Omental fat pad (tissue), 4 donors: Measurements from ENCODE around the gene HLTF. TPM values are rescaled to one million over a fixed set of nuclear protein-coding genes. Genes with fewer than 3 reads are reported as not detected.

Source experiments
- ATAC-seq: fragments of 150-250 bp; one replicate; pipeline ENCODE4 v1.9.1; 2016; ENCODE audit warnings: mild to moderate bottlenecking, moderate library complexity; ENCODE audit not compliant: low FRiP score
- DNase-seq: peaks from one replicate; pipeline ENCODE4 v3.0.0-alpha.2; 2019; ENCODE audit warnings: low spot score
- total RNA-seq, 4 donors: library from RNA; depleted of rRNA; stranded (reverse); fragments of >200 nt; gene quantifications; one replicate each; pipeline ENCODE4 v1.1.0, GENCODE V29; 2016
- TF ChIP-seq, protein P1 (sequence below), 3 donors: fragments of 450-650 bp; IDR thresholded peaks; one replicate each; pipeline ENCODE4 v1.5.1; 2016 to 2017; ENCODE audit warnings: antibody characterized with exemption in 3 of 3, mild to moderate bottlenecking in 3 of 3, moderate library complexity in 2 of 3

Gene HLTF
- total RNA-seq, 4 donors from 2014 or later = 10.2 to 20.5 (median 18.3) TPM

DNA sequence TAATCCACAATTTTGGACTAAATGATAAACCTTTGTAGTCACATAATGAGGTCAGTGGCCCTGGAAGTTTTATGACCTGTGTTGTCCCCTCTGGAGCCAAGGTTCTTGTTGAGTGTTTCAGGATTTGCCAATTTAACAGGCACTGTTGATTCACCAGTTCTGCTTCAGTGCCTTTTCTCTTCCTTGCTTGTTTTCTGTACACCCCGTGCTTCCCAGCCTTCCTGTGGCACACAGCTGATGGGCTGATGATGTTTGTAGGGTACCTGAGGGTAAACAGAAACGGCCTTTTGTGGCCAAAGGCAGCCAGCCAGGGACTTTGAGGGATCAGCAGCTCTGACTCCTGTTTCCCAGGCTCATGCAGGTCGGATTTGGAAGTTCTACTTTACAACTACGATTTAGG lies 81.7 kb downstream of the HLTF start:
- ATAC-seq = no peak
- TF ChIP-seq, protein P1, sequence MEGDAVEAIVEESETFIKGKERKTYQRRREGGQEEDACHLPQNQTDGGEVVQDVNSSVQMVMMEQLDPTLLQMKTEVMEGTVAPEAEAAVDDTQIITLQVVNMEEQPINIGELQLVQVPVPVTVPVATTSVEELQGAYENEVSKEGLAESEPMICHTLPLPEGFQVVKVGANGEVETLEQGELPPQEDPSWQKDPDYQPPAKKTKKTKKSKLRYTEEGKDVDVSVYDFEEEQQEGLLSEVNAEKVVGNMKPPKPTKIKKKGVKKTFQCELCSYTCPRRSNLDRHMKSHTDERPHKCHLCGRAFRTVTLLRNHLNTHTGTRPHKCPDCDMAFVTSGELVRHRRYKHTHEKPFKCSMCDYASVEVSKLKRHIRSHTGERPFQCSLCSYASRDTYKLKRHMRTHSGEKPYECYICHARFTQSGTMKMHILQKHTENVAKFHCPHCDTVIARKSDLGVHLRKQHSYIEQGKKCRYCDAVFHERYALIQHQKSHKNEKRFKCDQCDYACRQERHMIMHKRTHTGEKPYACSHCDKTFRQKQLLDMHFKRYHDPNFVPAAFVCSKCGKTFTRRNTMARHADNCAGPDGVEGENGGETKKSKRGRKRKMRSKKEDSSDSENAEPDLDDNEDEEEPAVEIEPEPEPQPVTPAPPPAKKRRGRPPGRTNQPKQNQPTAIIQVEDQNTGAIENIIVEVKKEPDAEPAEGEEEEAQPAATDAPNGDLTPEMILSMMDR (IDR thresholded peaks at IDR 0.05) = no peak
- no peak for DNase-seq

DNA sequence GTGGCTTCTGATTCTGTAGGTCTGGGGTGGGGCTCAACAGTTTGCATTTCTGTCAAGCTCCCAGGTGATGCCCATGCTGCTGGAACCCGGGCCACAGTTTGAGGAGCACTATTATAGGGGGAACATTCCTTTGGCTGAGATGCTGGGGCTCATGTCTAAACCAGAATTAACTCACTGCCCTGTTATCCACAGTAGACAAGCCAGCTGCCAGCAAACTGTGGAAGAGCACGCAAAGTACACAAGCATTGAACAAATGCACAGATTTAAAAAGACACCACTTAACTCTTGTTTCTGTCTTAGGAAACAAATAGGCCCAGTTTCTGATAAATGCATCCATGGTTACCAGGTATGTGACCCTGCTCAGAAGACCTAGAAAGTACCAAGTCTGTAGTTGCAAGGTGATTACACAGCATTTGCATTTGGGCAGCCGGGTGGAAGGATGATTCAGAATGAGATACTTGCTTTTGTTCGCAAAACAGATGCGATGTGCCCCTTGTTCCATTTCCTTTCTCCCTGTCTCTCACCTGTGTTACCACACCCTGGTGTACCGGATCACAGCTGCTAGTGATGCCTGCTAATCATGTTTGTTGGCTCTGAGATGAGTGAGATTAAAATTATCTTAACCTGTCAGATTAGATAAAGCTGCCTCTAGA lies 82.6 kb downstream of the HLTF start:
- no peak for DNase-seq
- ATAC-seq = no peak
- TF ChIP-seq, protein P1 (IDR thresholded peaks at IDR 0.05) = no peak

DNA sequence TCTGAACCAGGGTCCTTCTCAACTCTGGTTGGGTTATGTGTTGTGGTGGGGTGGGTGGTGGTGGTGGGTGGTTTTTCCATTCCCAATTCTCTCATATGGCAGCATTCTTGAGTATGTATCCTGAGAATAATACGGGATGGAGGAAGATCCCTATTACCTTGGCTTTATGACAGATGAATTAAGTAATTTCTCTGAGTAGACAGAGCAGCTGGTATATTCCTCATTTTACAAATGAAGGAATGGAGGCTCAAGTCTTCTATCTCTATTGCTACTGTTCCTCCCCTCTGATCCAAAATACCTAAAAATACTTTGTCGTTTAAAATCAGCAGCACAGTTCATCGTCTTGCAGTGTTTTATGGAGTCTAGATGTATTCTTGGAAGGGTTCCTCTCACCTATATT lies 84.6 kb downstream of the HLTF start:
- no peak for DNase-seq
- TF ChIP-seq, protein P1 (IDR thresholded peaks at IDR 0.05) = no peak
- no peak for ATAC-seq

DNA sequence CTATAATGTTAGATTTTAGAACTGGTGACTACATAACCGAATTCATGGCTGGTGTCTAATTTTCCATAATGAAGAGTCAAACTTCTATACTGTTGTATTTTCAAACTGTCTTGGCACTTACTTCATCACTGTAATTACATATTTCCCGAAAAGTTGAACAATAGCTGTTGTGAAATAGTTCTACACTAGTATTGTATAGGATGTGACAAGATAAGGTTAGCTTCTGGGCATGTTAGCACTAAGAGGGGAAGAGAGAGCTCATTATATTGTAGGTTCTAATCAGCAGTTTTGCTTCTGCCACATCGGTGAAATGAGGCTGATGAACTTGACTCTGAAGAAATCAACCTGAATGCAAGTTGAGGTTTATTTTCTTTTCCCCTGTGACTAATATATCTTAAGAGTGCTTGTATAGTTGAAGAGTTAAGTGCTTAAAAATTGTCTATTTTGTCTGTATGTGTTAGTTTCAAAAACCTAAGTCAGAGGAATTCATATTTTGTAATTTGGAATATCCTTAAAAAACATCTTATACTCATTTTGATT lies 86.1 kb downstream of the HLTF start:
- DNase-seq (no peak), ATAC-seq (no peak)
- TF ChIP-seq, protein P1 (IDR thresholded peaks at IDR 0.05) = no peak

DNA sequence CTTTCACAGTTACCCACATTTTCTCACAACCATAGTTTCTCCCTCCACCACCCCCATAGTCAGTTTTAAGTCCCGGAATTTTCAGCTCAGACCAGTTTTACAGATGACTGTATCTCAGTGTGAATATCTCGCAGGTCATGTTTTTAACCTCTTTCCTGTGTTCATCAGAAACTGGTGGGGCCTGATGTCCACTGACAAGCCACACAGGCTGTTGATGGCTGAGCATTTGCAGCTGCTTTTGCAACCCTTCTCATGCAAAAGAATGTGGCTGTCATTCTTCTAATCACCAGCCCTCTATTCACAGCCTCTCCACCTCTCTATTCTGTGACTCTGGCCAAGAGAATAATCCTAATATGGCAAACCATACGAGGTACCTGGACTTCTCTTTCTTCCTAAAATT lies 86.5 kb downstream of the HLTF start:
- DNase-seq (no peak), ATAC-seq (no peak)
- TF ChIP-seq, protein P1 (IDR thresholded peaks at IDR 0.05) = no peak

DNA sequence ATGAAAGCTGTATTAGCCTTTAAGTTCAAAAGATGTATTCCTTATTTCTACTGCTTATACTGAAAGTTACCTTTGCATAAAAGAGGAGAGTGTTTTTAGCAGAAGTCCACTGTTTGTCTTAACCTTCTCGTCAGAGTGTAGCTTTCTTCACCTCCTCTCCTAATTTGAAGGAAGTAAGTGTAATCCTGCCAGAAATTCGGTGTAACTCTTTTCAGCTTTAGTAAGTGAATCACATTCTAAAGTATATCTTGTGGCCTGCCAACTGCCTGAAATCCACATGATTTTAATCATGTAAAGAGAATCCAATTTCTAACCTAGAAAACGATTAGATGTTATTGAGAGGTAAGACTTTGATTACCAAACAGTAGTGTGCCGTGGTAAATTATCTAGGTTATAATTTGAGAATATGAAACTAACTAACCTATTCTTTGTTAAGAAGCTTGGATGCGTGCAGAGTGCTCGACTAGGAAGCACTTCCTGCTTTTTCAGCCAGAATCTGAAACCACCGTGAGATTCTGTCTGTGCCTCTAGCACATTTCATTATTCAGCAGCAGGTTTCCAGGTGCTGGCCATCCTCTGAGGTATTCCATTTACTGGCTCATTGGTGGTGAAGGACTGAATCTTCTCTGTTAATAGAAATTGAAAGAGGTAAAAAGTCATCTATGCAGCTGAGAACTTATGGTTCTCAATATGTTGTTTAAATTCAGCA lies 87.5 kb downstream of the HLTF start:
- DNase-seq (no peak), ATAC-seq (no peak)
- TF ChIP-seq, protein P1 (IDR thresholded peaks at IDR 0.05) = no peak

DNA sequence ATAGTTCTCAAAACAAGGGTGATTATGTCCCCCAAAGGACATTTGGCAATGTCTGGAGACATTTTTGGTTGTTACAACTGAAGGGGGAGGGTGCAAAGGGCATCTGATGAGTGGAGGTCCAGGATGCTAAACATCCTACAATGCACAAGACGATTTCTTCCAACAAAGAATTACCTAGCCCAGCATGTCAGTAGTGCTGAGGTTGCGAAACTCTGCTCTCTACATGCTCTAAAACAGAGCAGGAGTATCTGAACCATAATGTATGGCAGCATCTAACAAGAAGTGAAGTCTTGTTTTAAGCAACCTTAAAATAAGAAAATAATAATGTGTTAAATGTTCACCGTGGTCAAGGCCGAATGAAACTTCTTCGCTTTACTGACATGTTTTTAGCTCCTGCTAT lies 88.0 kb downstream of the HLTF start:
- DNase-seq = no peak
- TF ChIP-seq, protein P1 (IDR thresholded peaks at IDR 0.05) = no peak
- ATAC-seq = no peak
